ENCODE measurements around the gene MYH8.

DNA sequence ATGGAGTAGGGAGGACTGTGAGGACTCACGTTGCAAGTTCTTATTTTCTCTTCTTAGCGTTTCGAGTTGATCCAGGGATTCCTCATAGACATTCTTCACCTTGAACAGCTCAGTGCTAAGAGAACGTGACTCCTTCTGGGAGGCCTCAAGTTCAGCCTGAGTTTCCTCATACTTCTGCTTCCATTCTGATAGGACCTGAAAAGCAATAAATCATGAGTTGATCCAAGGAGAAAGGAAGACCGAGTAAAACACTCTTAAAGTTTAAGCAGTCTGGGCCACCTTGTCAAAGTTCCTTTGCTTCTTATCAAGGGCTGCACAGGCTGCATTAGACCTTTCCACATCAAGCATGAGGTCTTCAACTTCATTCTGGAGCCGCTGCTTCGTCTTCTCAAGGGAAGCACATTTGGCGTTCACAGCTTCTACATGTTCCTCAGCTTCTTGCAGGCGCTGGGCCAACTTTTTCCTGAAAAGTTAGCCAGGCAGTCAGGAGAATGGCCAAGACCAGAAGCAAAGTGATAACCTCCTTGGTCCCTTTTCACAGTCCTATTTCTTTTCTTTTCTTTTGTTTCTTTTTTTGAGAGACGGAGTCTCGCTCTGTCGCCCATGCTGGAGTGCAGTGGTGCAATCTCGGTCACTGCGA is 25.1 kb downstream of the MYH8 start:
- TF ChIP-seq, protein P1, sequence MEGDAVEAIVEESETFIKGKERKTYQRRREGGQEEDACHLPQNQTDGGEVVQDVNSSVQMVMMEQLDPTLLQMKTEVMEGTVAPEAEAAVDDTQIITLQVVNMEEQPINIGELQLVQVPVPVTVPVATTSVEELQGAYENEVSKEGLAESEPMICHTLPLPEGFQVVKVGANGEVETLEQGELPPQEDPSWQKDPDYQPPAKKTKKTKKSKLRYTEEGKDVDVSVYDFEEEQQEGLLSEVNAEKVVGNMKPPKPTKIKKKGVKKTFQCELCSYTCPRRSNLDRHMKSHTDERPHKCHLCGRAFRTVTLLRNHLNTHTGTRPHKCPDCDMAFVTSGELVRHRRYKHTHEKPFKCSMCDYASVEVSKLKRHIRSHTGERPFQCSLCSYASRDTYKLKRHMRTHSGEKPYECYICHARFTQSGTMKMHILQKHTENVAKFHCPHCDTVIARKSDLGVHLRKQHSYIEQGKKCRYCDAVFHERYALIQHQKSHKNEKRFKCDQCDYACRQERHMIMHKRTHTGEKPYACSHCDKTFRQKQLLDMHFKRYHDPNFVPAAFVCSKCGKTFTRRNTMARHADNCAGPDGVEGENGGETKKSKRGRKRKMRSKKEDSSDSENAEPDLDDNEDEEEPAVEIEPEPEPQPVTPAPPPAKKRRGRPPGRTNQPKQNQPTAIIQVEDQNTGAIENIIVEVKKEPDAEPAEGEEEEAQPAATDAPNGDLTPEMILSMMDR (IDR thresholded peaks at IDR 0.05), result no peak
- TF ChIP-seq POLR2AphosphoS5 (IDR thresholded peaks at IDR 0.05), result no peak
